IPS-NIHi11 (cell line): Measurements from ENCODE around the gene TRPC1.

Experiments used
- DNase-seq: peaks from one replicate; pipeline ENCODE4 v3.0.0; 2012; ENCODE audit warnings: mixed read lengths, low spot score

TRPC1 gene

DNA sequence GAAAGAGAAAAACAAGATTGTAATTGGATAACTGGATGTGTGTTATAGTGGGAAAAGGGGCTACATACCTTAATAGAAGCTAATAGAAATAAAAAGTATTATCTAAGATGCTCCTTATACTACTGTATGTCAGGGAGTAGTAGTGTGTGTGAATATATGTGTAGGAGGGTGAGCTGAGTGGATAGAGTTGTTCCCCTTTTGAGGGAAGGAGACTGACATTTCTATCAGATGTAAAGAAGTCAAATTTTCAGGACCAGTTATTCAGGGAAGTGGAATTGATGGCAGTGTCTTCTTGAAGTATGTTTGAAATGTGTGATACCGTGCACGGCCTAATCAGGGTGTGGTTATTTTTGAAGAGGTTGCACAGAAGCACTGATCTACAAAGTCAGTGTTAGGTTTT, 116.0 kb downstream of the TRPC1 start:
- DNase-seq: no peak

DNA sequence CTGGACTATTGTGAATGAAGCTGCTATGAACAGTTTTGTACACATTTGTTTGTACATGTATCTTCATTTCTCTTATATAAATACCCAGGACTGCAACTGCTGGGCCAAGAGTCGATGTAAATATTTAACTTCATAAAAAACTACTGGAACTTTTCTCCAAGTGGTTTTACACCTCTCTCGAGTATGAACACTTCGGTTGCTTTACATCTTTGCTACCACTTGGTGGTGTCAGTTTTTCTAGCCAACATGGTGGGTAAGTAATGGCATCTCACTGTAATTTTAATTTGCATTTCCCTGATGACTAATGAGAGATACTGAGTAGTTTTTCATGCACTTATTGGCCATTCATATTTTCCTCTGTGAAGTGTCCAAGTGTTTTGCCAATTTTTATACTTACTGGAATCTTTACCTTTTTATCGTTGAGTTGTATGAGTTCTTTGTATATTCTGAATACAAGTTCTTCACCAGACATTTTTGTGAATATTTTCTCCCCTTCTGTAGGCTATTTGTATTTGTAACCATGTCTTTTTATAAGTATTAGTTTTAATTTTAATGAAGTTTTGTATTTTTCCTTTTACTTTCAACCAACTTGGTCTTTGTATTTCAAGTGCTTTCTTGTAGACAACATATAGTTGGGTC, 120.6 kb downstream of the TRPC1 start:
- peak; percentile 47 for DNase-seq

DNA sequence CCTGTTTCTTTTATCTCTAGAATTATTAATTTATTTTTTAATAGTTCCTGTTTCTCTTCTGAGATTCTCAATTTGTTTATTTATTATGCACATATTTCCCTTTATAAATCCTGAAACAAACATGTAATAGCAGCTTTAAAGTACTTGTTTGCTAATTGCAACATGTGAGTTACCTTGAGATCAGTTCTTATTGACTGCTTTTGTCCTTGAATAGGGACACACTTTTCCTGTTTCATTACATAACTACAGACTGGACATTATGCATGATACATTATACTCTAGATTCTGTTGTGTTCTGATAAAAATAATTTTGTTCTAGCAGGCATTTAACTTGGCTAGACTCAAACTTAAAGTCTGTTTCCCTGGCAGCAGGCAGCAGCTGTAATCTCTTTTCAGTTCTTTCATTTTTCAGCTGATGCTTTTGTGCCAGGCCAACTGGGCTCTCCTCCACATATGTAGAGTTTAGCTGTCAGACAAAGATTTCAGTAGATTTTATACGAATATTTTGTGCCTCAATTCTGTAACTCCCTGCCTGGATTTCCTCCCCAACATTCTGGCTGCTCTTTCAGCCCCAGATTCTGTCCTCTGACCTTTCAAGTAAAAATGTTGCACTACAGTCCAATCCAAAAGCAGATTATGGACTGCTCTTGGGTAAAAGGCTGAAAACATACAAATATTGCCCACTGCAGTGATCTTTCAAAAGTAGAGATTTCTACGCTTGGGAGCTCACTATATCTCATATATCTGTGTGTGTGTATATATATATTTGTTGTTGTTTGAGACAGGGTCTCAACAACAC, 123.1 kb downstream of the TRPC1 start:
- no peak for DNase-seq

DNA sequence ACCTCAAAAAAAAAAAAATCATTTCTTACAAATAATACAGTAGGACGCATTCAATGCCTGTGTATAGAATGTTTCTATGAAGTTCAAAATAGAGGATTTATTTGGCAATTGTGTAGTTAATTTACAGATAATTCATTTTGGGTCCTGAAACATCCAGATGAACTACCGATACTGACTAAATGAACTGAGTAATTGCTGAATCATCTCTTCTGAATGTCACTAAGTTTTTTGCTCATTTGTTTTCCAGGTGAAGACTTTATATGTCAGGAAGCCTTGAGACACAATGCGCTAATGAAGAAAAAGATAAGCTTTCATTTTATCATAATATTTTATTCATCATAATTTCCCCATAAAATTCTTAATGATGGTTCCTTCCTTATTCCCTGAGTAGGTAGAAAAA, 125.3 kb downstream of the TRPC1 start:
- no peak for DNase-seq

DNA sequence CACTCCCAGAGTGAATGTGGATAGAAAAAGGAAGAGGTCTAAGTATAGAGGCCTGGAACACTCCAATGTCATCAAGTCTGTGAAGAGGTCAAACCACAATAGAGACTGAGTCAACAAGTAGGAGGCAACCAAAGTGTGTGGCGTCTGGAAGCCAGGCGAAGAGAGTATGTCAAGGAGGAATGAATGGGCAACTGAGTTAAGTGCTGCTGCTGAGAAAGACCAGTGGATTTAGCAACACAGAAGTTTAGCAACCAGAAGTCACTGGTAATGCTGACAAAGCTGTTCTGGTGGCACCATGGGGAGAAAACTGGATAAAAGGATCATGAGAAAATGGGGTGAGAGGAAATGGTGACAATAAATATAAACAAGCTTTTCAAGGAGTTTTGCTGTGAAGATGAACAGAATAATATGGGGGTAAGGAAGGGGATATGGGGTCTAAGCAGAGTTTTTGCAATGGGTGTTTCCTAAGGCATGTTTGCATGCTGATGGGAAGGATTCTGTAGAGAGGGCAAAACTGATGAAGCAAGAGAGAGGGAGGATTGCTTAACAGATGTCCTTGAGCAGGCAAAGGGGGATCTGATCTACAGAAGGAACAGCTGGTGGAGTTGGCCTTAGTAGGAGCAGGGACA, 126.7 kb downstream of the TRPC1 start:
- DNase-seq: no peak

DNA sequence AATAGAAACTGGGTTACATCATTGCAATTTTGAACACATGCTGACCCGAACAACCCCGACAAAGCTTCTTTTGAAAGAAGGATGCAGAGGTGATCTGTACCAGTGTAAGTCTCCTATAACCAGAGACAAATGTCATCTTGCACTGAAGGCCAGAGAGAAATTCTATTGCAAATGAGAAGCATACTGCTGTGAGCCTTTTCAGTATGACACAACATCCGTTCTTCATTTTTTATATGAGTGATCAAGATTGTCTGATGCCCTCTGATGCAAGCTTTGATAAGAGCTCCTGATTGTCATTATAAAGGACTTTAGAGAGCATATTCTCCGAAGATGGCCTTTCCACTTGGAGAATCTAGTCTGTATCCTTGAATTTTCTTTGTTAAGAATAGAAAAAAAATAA, 128.2 kb downstream of the TRPC1 start:
- no peak for DNase-seq

DNA sequence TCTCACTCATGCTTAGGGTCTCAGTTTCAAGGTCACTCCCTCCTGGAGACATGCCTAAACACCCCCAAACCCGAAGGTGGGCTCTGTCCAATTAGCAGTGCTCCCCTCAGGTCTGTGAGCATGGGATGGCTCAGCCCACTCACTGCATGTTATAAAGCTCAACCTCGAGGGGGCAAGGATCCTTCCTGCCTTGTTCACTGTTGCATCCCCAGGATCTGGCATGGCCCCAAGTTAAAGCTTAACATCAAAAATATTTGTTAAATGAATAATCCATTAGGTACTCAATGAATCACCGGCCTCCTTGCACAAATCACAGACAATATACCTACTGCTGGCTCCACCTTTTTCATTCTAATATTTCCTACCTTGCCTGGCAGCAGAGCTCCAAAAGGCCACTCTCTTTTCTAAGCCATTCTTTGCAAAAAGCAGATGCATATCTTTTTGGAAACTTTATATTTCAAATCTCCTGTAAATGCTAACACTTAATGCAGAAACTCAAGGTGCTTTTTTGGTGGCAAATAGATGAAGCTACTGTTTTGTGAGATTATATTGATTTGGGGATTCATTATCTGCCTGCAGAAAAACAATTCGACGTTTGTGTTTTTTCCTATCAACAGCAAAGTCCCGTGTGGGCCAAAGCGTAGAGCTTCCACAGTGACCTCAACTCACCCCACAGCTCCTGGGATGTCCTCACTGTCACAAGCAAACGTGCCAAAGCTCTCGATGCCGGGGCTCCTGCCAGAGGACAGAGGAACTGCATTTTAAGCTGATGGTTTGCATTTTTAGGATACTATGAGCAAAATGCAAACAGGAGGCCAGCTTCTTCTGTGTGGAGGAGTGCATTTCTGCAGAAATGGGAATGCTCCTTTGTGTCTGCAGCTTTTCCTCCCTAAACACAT, 129.7 kb downstream of the TRPC1 start:
- no peak for DNase-seq

DNA sequence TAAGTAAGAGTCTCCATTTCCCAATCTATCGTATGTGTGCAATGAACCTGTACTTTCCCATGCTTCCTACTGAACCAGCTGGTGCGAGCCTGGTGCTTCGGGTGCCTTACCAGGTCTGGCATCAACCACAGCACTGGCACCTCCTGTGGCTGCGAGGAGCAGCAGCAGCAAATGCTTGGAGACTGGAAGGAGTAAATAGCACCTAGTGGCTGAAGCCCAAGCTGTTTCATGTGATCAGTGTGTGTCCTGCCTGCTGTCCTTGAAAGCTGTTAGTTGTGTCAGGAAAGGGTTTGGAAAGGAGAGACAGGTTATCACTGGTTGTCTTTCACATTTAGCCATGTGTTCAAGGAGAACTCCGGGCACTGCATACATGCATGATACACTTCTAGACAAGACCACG, 133.2 kb downstream of the TRPC1 start:
- DNase-seq: peak; percentile 62
